H1 (cell line): Measurements from ENCODE around the gene CASQ2.

Experiments
- BRCA1 ChIP-seq: IDR thresholded peaks from 2 replicates; pipeline ENCODE4 v1.6.1; 2012; ENCODE audit warnings: low read depth, low read length, improper control_type of control experiment
- CREB1 ChIP-seq: IDR thresholded peaks from 2 replicates; pipeline ENCODE4 v1.6.1; 2012; ENCODE audit warnings: inconsistent platforms
- EP300 ChIP-seq, 2 experiments: IDR thresholded peaks; 1 replicate in 1 of 2; 2 replicates in 1 of 2; pipeline ENCODE4 v1.6.1; 2011 to 2012; ENCODE audit warnings: low read depth in 2 of 2, low read length in 2 of 2, mild to moderate bottlenecking in 2 of 2, borderline replicate concordance in 1 of 2, inconsistent platforms in 1 of 2, moderate library complexity in 1 of 2
- EZH2 ChIP-seq: fragments of 200-600 bp; sonication (generic); IDR thresholded peaks from 2 replicates; pipeline ENCODE4 v1.7.1; 2012; ENCODE audit warnings: low read depth, mild to moderate bottlenecking, moderate library complexity, low read length, inconsistent platforms; ENCODE audit not compliant: severe bottlenecking
- HDAC2 ChIP-seq, 2 experiments: fragments of 300-600 bp in 1 of 2; sonication (generic) in 1 of 2; IDR thresholded peaks; 2 replicates each; pipeline ENCODE4 v1.6.1; 2011 to 2012; ENCODE audit warnings: low read depth in 2 of 2, low read length in 2 of 2, mild to moderate bottlenecking in 2 of 2, moderate library complexity in 2 of 2, borderline replicate concordance in 1 of 2, inconsistent platforms in 1 of 2
- POLR2A ChIP-seq, 2 experiments: IDR thresholded peaks; 1 replicate in 1 of 2; 2 replicates in 1 of 2; pipeline ENCODE4 v1.6.1; 2011; ENCODE audit warnings: low read depth in 2 of 2, low read length in 2 of 2, mild to moderate bottlenecking in 2 of 2; ENCODE audit errors: control extremely low read depth in 1 of 2
- POLR2AphosphoS5 ChIP-seq: IDR thresholded peaks from 2 replicates; pipeline ENCODE4 v1.6.1; 2011; ENCODE audit warnings: low read depth, low read length
- POU5F1 ChIP-seq: IDR thresholded peaks from 2 replicates; pipeline ENCODE4 v1.6.1; 2011; ENCODE audit warnings: low read depth, mild to moderate bottlenecking, low read length, moderate library complexity
- TAF1 ChIP-seq: IDR thresholded peaks from 2 replicates; pipeline ENCODE4 v1.6.1; 2011; ENCODE audit warnings: mild to moderate bottlenecking, low read depth, low read length
- YY1 ChIP-seq: IDR thresholded peaks from 2 replicates; pipeline ENCODE4 v1.6.1; 2011; ENCODE audit warnings: low read depth, mild to moderate bottlenecking, low read length
- TF ChIP-seq, protein P1 (sequence below), 3 experiments: IDR thresholded peaks; 1 replicate in 2 of 3; 2 replicates in 1 of 3; pipeline versions ENCODE4 v1.5.1 to v1.6.1; 2011; ENCODE audit warnings: low read length in 3 of 3, mild to moderate bottlenecking in 3 of 3, inconsistent platforms in 2 of 3, low read depth in 1 of 3, moderate library complexity in 1 of 3; ENCODE audit not compliant: insufficient read depth in 1 of 3; ENCODE audit errors: control extremely low read depth in 1 of 3

DNA sequence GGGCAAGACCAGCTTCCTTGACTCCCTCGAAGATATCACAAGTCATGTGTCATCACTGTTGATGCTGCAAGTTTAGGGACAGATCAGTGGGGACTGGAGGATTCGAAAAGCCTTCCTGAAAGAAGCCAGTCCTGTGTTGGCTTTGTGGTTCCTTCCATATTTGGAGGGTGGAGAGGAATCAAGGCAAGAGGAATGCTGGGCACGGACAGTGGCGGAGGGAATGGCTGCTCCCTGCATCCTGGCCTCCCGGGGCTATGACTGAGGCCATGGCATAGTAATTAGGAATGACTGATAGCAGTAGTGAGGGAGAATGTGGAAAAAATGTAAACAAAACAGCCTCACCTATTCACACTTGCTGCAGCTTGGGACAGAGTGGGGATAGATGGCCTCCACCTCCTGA lies 90.4 kb downstream of the CASQ2 start:
- TF ChIP-seq, protein P1, sequence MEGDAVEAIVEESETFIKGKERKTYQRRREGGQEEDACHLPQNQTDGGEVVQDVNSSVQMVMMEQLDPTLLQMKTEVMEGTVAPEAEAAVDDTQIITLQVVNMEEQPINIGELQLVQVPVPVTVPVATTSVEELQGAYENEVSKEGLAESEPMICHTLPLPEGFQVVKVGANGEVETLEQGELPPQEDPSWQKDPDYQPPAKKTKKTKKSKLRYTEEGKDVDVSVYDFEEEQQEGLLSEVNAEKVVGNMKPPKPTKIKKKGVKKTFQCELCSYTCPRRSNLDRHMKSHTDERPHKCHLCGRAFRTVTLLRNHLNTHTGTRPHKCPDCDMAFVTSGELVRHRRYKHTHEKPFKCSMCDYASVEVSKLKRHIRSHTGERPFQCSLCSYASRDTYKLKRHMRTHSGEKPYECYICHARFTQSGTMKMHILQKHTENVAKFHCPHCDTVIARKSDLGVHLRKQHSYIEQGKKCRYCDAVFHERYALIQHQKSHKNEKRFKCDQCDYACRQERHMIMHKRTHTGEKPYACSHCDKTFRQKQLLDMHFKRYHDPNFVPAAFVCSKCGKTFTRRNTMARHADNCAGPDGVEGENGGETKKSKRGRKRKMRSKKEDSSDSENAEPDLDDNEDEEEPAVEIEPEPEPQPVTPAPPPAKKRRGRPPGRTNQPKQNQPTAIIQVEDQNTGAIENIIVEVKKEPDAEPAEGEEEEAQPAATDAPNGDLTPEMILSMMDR (IDR thresholded peaks at IDR 0.05; ENCODE audit: control extremely low read depth in 1 of 3, insufficient read depth in 1 of 3, low read depth in 1 of 3, low read length in 3 of 3), result no peak
- no peak for TF ChIP-seq YY1
- no peak for TF ChIP-seq TAF1
- TF ChIP-seq POLR2A (IDR thresholded peaks at IDR 0.05; ENCODE audit: control extremely low read depth in 1 of 2, low read depth in 2 of 2, low read length in 2 of 2), result no peak
- TF ChIP-seq POU5F1, result no peak
- TF ChIP-seq HDAC2 (IDR thresholded peaks at IDR 0.05; ENCODE audit: borderline replicate concordance in 1 of 2, low read depth in 2 of 2, low read length in 2 of 2), result no peak
- TF ChIP-seq BRCA1, result no peak
- no peak for TF ChIP-seq EZH2
- no peak for TF ChIP-seq CREB1
- TF ChIP-seq POLR2AphosphoS5, result no peak
- TF ChIP-seq EP300 (IDR thresholded peaks at IDR 0.05; ENCODE audit: borderline replicate concordance in 1 of 2, low read depth in 2 of 2, low read length in 2 of 2), result no peak
